Upper lobe of left lung (tissue), 6 donors: Measurements from ENCODE around the gene PTCHD4. TPM values are rescaled to one million over a fixed set of nuclear protein-coding genes. Genes with fewer than 3 reads are reported as not detected.

ENCODE experiments used
- ATAC-seq, 2 donors: fragments of 200-7000 bp; cut with Tn5 transposase; one replicate each; pipeline ENCODE4 v1.9.1; 2022; ENCODE audit warnings: mild to moderate bottlenecking in 2 of 2, moderate library complexity in 2 of 2; ENCODE audit not compliant: low FRiP score in 2 of 2
- DNase-seq, 2 donors: peaks; one replicate each; pipeline ENCODE4 v3.0.0-alpha.2; 2019 to 2020
- H3K27ac ChIP-seq, 4 donors: fragments of 200-600 bp; sonication (generic); one replicate each; pipeline ENCODE4 v1.5.1; 2016 to 2019
- H3K27me3 ChIP-seq, 4 donors: fragments of 200-600 bp; sonication (generic); one replicate each; pipeline ENCODE4 v1.5.1; 2017 to 2019
- H3K36me3 ChIP-seq, 4 donors: fragments of 200-600 bp; sonication (generic); one replicate each; pipeline ENCODE4 v1.5.1; 2016 to 2019
- H3K4me1 ChIP-seq, 4 donors: fragments of 200-600 bp; sonication (generic); one replicate each; pipeline ENCODE4 v1.5.1; 2018 to 2019
- H3K4me3 ChIP-seq, 4 donors: fragments of 200-600 bp; sonication (generic); one replicate each; pipeline ENCODE4 v1.5.1; 2017 to 2019; ENCODE audit warnings: mild to moderate bottlenecking in 2 of 4, moderate library complexity in 1 of 4
- H3K9me3 ChIP-seq, 4 donors: fragments of 200-600 bp; sonication (generic); one replicate each; pipeline ENCODE4 v1.5.1; 2018 to 2019
- EP300 ChIP-seq, 4 donors: sonication (generic); formaldehyde crosslinking; IDR thresholded peaks; one replicate each; pipeline ENCODE4 v1.5.1; 2017; ENCODE audit warnings: antibody characterized with exemption in 4 of 4, control low read depth in 2 of 4
- POLR2A ChIP-seq, 4 donors: fragments of 450-650 bp; IDR thresholded peaks; one replicate each; pipeline ENCODE4 v1.5.1; 2016 to 2017; ENCODE audit warnings: antibody characterized with exemption in 4 of 4, mild to moderate bottlenecking in 2 of 4
- POLR2AphosphoS5 ChIP-seq, 2 donors: sonication (generic); formaldehyde crosslinking; IDR thresholded peaks; one replicate each; pipeline ENCODE4 v1.5.1; 2017; ENCODE audit warnings: antibody characterized with exemption in 2 of 2
- WGBS, 2 donors: methylation state at CpG; one replicate each; pipeline ENCODE4 v1.1.5; 2017 to 2018; 5-methylcytosine and 5-hydroxymethylcytosine counted together
- total RNA-seq, 6 donors: library from RNA; depleted of rRNA in 4 of 6; stranded (reverse); fragments of >200 nt in 4 of 6; gene quantifications; one replicate each; pipeline versions ENCODE4 v1.1.0 to v1.2.1, GENCODE V29; 2016 to 2021
- TF ChIP-seq, protein P1 (sequence below), 6 experiments: fragments of 450-650 bp in 4 of 6; fragments of 200-600 bp in 2 of 6; sonication (generic) in 2 of 6; IDR thresholded peaks; one replicate each; pipeline ENCODE4 v1.5.1; 2016 to 2019; ENCODE audit warnings: antibody characterized with exemption in 6 of 6
- donor health status: DM: no; HTN: no; CAD: no; lungs with moderate emphysema.
- donor health status: DM: no; HTN: yes; CAD: no; lungs with severe emphysema.

Gene PTCHD4
- total RNA-seq = 1 to 10 TPM in 2 of 6 donors, under 1 TPM in 4; 0.15 to 2.1 (median 0.67) TPM

DNA sequence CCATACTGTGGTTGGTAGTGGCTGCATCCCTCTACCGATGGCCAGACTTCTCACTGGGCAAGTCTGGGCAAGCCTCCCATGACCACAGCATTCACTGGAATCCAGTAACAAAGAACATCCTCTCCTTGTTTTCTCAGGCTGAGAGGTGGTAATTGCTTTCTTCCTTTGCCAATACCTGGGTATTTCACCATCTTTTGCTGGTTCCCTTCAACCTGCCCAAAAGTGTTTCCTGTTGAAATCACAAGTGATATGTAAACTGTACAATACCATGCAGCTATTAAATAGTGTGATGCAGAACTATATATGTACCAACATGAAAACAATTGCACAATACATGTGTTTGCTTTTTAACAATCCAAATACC lies at the start of gene PTCHD4:
Gene PTCHD4 (minus strand): TSS at position 55 of the 364 bp plus-strand sequence. CDS start 42,240 bp downstream, outside the sequence.
- Histone ChIP-seq H3K36me3 (no peaks in the 10 kb centered on the region), H3K27me3 (no peaks in the 10 kb centered on the region), H3K4me1 (no peaks in the 10 kb centered on the region), H3K9me3 (no peaks in the 10 kb centered on the region), H3K4me3 (peak within 1 kb of the TSS in 1 of 4 donors; percentile 17), H3K27ac (no peak within 1 kb of the TSS)
- peak in 1 of 2 donors; percentile 54 for ATAC-seq
- TF ChIP-seq, protein P1, sequence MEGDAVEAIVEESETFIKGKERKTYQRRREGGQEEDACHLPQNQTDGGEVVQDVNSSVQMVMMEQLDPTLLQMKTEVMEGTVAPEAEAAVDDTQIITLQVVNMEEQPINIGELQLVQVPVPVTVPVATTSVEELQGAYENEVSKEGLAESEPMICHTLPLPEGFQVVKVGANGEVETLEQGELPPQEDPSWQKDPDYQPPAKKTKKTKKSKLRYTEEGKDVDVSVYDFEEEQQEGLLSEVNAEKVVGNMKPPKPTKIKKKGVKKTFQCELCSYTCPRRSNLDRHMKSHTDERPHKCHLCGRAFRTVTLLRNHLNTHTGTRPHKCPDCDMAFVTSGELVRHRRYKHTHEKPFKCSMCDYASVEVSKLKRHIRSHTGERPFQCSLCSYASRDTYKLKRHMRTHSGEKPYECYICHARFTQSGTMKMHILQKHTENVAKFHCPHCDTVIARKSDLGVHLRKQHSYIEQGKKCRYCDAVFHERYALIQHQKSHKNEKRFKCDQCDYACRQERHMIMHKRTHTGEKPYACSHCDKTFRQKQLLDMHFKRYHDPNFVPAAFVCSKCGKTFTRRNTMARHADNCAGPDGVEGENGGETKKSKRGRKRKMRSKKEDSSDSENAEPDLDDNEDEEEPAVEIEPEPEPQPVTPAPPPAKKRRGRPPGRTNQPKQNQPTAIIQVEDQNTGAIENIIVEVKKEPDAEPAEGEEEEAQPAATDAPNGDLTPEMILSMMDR (IDR thresholded peaks at IDR 0.05) = no peak
- no peak for TF ChIP-seq EP300 (IDR thresholded peaks at IDR 0.05)
- TF ChIP-seq POLR2AphosphoS5 (IDR thresholded peaks at IDR 0.05) = no peak
- TF ChIP-seq POLR2A (IDR thresholded peaks at IDR 0.05) = no peak
- WGBS, 2 donors = 16 to 35% methylated on average over 1 of the region's 1 CpG
- no peak for DNase-seq

DNA sequence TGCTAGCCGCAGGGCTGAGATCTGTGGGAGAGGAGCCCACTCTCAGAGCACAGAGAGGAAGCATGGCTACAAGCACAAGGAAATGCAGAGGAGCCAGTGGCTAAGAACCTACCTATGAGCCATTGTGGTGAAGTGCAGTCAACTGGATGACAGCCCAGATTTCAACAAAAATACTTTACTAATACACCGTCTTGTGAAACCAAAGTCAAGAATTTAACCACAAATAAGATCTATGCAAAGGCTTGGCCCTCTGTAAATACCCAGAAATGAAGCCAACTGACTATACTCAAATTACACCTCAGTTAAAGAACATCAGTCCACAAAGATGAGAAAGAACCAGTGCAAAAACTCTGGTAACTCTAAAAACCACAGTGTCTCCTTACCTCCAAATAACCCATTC lies 40.1 kb upstream of the PTCHD4 start:
- Histone ChIP-seq H3K4me3 (no peak overlapping the region), H3K36me3 (no peaks in the 10 kb centered on the region), H3K9me3 (peaks cover 0 to 10% (median 1%) of the 10 kb centered on the region in 4 donors), H3K4me1 (no peaks in the 10 kb centered on the region), H3K27me3 (no peaks in the 10 kb centered on the region), H3K27ac (no peak overlapping the region)
- TF ChIP-seq POLR2A (IDR thresholded peaks at IDR 0.05) = no peak
- TF ChIP-seq, protein P1 (IDR thresholded peaks at IDR 0.05) = no peak
- ATAC-seq (no peak), DNase-seq (no peak)
- 78 to 88% methylated on average over 2 of the region's 2 CpGs for WGBS, 2 donors

DNA sequence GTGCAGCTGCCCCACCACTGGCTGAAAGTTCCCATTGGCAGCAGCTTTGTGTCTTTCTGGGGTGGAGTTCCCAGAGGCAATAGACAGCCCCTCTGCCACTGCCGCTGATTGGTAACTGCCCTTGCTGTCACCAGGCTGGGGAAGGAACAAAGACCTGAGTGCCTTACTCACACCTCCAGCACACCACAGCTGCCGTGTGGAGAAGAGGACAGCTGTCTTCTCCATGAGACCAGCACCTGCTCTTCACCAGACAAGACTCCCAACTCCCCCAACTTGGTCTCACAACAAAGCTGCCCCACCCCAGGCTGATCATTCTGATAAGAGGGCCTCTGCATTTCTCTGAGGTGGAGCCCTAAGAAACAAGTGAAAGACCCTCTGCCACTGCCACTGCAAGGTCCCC lies 39.7 kb upstream of the PTCHD4 start:
- TF ChIP-seq POLR2A (IDR thresholded peaks at IDR 0.05) (no peak), EP300 (IDR thresholded peaks at IDR 0.05) (no peak), POLR2AphosphoS5 (IDR thresholded peaks at IDR 0.05) (no peak)
- TF ChIP-seq, protein P1 (IDR thresholded peaks at IDR 0.05) = no peak
- Histone ChIP-seq H3K27ac (no peak overlapping the region), H3K27me3 (no peaks in the 10 kb centered on the region), H3K4me3 (no peak overlapping the region), H3K4me1 (no peaks in the 10 kb centered on the region), H3K36me3 (no peaks in the 10 kb centered on the region), H3K9me3 (peaks cover 0 to 10% (median 1%) of the 10 kb centered on the region in 4 donors)
- DNase-seq = no peak
- WGBS, 2 donors = 79 to 83% methylated on average over 2 of the region's 2 CpGs
- ATAC-seq = no peak

DNA sequence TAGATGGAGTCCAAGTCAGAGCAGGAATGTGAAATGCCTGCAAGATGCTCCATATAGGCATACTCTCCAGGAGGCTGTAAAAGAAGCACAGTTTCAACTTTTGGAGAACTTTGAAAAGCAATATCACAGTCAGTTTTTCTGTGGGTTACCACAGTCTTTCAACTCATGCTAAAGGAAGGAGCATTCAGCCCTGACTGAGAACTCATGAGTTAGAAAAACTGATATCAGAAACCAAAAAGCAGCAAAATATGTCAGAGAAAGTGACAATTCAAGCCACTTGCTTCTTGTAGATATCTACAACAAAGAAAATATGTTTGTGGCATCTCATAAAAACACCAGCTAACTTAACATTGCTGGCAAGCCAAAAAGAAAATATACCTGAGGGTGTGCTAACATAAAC lies 36.1 kb upstream of the PTCHD4 start:
- no peaks in the 10 kb centered on the region for H3K27me3 ChIP-seq
- H3K36me3 ChIP-seq = no peaks in the 10 kb centered on the region
- H3K27ac ChIP-seq = no peak overlapping the region
- peaks cover 0 to 5% (median 1%) of the 10 kb centered on the region in 4 donors for H3K9me3 ChIP-seq
- no peaks in the 10 kb centered on the region for H3K4me1 ChIP-seq
- DNase-seq (no peak), ATAC-seq (no peak)
- no peak overlapping the region for H3K4me3 ChIP-seq
- TF ChIP-seq EP300 (IDR thresholded peaks at IDR 0.05) (no peak), POLR2A (IDR thresholded peaks at IDR 0.05) (no peak), POLR2AphosphoS5 (IDR thresholded peaks at IDR 0.05) (no peak)
- TF ChIP-seq, protein P1 (IDR thresholded peaks at IDR 0.05) = no peak

DNA sequence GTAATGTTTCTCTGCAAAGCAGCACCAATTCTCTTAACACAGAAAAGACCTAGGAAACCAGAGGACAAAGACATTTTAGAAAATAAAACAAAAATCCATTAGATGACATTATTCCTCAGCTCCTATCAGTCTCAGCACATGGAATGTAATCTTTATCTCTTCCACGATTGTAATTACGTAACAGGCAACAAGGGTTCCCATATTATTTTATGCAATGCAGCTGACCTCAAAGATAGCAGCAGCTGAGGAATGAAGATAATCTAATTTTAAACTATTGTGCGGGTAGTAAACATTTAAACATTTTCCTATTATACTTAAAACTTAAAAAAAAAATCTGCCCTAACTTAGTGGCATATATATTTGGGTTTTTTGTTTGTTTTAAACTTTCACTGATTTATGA lies 33.0 kb upstream of the PTCHD4 start:
- TF ChIP-seq, protein P1 (IDR thresholded peaks at IDR 0.05) = no peak
- TF ChIP-seq POLR2A (IDR thresholded peaks at IDR 0.05) (no peak), EP300 (IDR thresholded peaks at IDR 0.05) (no peak), POLR2AphosphoS5 (IDR thresholded peaks at IDR 0.05) (no peak)
- no peaks in the 10 kb centered on the region for H3K36me3 ChIP-seq
- H3K27ac ChIP-seq = no peak overlapping the region
- no peaks in the 10 kb centered on the region for H3K4me1 ChIP-seq
- DNase-seq (no peak), ATAC-seq (no peak)
- 42 to 57% methylated on average over 3 of the region's 3 CpGs for WGBS, 2 donors
- no peaks in the 10 kb centered on the region for H3K27me3 ChIP-seq
- H3K4me3 ChIP-seq = no peak overlapping the region
- H3K9me3 ChIP-seq = no peaks in the 10 kb centered on the region
